ENCODE measurements around the gene CLDN11.

Gene CLDN11

DNA sequence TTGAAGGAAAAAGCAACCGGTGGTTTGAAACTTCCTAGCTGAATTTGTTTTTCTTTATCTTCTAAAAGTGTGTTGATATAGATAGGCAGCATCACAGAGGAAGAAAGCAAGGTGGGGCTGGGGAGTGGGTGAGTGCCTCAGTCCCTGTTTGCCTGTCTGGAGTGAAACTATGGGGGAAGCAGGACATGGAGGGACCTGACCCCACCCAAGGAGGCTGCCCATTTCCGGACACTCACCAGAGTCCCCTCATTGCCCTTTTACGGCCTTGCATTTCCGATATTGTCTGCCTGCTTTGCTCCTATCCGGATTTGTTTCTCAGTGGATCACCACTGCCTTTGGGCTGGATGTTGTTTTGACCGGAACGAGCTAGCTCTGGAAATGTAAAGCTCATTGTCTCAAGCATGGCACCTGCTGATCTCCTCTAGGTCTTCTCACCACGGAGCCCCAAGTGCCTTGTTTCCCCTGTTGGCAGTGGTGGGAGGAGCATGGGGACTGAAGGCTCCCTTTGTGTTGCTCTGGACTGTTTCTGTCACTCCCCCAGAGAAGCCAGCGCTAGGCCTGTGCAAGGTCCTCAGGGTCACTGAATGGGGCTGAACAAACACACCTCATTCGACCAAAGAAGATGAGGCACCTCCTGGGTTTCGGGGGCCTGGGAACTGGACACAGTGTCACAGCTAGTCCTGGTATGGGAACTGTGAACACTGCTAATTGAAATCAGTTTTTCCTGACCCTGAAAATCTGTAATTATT lies 7.0 kb downstream of the CLDN11 start:
- in situ Hi-C loops (cut with HindIII; ENCODE audit: low sequenced_read_pairs): loop anchor here (5.0 kb wide), 2 partner anchors 287 to 387 kb away; no protein-coding TSS in a partner anchor

DNA sequence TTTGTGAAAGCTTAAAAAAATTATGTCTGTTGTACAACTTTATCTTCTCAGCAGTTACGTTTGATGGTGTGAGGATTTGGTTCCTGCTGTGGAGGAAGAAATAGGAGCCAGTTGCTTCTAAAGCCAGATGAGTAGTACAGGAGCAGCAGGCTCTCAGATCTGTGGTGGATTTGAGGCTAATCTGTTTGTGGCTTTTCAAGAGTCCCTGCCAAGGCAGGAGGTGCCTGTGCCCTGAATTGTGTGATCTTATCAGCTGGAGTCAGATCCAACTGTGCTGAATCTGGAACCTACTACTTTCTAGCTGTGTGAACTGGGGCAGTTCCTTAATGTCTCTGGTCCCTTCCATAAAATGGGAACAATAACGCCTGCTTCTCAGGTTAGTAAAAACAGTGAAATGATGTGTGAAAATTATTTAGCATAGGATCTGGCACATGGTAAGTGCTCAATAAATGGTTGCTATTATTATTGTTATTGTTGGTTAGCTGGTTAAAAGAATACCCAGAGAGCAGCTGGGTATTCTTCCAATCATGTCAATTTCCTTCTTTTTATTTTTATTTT lies 7.7 kb downstream of the CLDN11 start:
- in situ Hi-C loops (cut with HindIII; ENCODE audit: low sequenced_read_pairs): loop anchor here (5.0 kb wide), 2 partner anchors 286 to 386 kb away; no protein-coding TSS in a partner anchor

DNA sequence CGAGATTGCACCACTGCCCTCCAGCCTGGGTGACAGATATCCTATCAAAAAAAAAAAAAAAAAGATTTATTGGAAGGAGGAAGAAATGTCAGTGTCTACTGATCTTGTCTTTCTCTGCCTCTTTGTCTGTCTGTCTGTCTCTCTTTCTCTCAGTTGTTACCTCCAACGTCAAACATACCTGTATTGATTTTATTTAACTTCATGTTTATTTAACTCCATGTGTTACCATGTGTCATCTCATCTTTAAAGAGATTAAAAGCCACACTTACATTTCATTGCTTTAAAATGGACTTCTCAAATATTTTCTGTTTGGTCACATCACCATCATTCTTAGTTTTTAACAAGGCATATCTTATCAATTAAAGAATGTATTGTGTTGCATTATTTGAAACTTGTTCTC lies 9.4 kb downstream of the CLDN11 start:
- in situ Hi-C loops (cut with HindIII; ENCODE audit: low sequenced_read_pairs): loop anchor here (5.0 kb wide), 2 partner anchors 284 to 384 kb away; no protein-coding TSS in a partner anchor

DNA sequence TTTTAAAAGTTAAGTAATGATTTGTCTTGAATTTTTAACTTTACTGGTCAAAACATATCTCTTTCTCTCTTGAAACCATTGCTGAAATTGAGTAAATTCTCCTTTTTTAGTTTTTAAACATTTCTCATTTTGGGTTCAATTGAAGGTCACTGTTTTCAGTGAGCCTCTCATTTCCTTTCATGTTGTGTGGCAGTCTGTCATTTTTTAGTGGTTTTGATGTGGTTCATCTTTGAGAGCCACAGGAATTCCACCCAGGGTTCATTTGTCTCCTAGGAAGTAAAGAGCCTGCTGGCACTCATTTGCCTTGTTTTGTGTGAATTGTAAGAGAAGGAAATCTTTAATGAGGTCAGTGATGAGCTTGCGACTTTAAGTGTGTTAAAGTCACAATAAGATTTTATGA lies 10.4 kb downstream of the CLDN11 start:
- in situ Hi-C loops (cut with HindIII; ENCODE audit: low sequenced_read_pairs): loop anchor here (5.0 kb wide), 2 partner anchors 283 to 383 kb away; no protein-coding TSS in a partner anchor

DNA sequence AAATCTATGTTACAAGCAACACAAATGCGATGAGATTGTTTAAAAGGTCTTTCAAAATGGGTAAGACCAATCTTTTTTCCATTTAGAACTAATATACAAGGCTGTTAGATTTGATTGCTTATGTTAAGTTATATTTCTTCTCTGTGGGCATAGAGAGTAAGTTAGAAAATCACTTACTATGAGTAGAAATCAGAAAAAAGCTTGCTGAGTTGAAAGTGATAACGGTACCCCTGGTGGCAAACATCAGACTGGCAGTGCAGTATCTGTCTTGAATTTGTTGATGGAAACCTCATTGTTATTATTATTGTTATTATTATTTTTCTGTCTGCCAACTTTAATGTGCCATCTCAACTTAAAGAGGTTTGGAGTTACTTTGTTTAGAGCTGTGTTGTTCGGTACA lies 12.4 kb downstream of the CLDN11 start:
- in situ Hi-C loops (cut with HindIII; ENCODE audit: low sequenced_read_pairs): no loop called here

DNA sequence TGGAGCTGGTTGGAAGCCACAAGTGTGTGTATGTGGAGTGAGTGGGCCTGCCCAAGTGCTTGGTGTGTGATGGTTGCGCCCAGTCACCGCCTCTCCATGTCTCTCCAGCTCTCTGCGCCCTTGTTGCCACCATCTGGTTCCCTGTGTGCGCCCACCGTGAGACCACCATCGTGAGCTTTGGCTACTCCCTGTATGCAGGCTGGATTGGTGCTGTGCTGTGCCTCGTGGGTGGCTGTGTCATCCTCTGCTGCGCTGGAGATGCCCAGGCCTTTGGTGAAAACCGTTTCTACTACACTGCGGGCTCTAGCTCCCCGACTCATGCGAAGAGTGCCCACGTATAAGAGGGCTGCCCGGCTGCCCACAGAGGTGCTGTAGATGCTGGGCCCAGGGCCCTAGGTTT lies 13.7 kb downstream of the CLDN11 start:
- in situ Hi-C loops (cut with HindIII; ENCODE audit: low sequenced_read_pairs): no loop called here

DNA sequence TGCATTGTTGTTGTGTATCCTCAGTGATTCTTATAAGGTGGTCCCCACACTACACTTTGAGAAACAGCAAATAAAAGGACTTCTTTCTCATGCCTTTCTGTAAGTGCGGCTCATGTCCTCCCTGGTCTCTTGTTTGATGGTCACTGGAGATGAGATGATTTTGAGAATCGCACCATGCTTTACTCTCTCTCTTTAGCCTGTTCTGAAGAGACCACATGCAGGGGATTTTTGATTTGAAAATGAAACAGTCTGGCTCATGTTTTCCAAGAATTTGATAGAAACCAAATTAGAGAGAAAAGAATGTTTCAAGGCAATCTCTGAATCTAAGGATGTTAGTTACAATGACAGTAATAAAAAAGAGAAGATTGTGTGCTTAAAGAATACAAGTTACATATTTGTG lies 18.0 kb downstream of the CLDN11 start:
- in situ Hi-C loops (cut with HindIII; ENCODE audit: low sequenced_read_pairs): no loop called here

DNA sequence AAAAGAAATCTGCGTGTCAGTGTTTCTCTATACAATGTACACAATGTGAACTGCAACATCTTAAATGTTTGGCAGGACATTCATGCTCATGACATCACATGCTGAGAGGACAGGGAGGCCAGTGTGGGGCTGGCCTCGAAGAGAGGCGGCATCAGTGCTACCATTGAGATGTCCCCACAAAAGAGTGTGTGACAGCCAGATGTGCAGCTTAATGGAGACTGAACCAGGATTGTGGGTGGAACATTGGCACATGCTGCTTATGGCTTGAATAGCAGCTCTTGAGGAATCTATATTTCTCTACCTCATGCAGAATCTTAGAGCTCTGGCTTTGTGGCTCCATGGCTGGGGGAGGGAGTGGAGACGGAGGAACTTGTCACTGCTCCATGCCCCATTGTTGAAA lies 18.5 kb downstream of the CLDN11 start:
- in situ Hi-C loops (cut with HindIII; ENCODE audit: low sequenced_read_pairs): no loop called here

DNA sequence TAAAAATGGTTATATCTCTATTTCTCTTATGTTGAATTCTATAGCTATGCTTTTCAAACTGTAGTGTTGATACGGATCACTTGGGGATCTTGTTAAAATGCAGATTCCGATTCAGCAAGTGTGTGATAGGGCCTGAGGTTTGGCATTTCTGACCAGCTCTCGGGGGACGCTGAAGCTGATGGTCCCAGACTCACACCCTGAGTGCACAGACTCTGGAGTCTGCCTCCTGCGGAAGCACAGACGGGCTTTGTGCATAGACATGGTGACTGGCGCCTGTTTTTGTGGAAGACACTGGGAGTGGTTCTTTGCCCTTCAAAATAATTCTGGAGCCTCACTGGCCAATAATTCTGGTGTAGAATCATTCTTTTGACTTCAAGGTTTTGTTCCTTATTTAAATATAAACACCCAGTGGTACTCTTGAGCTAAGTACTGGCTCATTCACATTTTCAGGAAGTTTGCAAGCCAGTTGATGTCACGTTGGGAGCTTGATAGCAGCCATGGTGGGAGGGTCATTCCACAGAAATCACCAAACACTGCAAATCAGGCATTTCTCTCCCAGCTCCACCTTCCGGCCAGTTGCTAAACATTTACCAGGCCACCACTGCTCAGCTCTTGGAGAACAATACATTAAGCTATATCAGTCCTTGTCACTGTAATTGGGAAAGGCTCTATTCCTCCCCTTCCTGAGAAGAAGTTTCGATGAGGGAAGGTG lies 19.2 kb downstream of the CLDN11 start:
- in situ Hi-C loops (cut with HindIII; ENCODE audit: low sequenced_read_pairs): no loop called here

DNA sequence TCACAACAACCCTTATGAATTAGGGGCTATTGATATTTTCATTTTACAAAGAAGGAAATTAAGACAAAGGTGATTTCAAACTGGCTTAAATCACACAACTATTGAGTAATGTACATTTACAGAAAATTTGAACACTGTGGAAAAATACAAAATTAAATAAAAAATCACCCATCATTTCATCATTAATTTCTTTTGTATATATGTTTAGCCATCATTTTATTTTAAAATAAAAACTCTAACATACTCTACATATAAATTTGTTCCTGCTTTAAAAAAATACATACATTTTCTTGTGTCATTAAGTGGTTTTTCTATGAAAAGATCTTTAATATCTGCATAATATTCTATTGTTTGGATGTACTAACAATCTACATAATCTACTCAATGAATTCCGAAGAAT lies 20.2 kb downstream of the CLDN11 start:
- in situ Hi-C loops (cut with HindIII; ENCODE audit: low sequenced_read_pairs): no loop called here

DNA sequence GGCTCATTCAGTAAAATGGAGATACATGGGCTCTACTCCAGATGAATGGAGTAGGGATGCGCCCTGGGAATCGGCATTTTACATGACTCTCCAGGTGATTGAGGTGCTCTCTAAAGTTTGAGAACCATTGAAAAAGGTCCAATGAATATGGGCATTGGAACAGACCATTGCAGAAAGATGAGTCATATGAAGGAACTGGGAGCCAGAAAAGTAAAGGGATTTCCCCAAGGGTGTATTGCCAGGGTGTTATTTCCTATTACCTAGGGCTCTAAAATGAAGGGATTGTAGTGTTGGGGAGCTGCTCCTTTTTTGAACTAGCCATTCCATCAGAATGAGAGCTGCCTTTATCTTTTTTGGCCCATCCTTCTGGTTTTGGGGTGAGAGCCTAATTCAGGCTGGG lies 21.7 kb downstream of the CLDN11 start:
- in situ Hi-C loops (cut with HindIII; ENCODE audit: low sequenced_read_pairs): no loop called here

DNA sequence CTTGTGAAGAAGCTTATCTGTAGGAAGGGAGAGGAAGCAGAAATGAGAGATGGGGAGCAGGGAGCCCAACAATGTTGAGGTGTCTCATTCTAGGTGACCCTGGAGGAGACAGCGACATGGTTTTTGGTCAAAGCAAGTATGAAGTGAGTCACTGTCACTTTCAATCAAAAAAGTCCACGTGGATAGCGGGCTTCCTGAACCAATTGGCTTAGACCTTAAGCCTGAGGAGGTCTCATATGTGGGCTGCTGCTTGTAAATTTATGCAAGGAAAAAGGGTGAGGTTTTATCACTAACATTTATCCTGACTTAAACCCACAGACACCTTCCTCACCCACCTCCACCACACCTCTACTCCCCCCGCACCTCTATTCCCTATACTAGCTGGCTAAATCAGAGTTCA lies 22.7 kb downstream of the CLDN11 start:
- in situ Hi-C loops (cut with HindIII; ENCODE audit: low sequenced_read_pairs): no loop called here

DNA sequence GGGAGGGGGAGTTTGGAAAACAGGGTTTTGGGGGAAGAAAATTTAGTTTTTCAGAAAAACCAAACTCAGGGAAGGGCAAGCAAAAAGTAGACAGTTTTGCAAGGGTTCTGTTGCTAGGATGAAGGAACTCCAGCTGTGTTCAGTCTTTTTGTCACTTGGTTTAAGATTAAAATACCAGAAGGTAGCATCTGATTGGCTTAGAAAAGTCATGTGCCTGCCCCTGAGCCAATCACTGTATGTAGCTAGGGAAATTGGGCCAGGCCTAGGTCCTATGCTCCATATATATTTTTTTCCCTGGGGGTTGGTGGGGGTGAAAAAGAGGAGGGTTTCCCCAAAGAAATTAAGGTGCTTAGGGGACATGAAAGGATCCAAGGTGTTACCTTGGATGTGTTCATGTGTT lies 24.3 kb downstream of the CLDN11 start:
- in situ Hi-C loops (cut with HindIII; ENCODE audit: low sequenced_read_pairs): no loop called here

DNA sequence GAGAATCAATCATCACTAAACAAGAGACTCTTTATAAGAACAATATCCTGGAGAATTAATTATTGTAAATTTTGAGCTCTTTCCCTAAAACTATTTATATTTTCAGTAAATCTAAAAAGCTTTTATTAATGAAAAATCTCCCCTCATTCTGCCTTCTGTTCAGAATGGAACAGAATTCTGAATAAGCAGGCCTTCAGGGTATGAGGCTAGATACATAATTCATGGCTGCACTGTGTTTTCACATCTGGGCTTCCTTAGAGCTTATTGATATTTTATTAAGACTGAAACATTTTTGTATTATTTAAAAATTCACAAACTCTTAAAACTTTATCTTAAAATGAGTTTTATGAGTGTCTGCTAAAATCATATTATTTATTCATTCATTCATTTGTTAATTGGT lies 24.8 kb downstream of the CLDN11 start:
- in situ Hi-C loops (cut with HindIII; ENCODE audit: low sequenced_read_pairs): no loop called here

DNA sequence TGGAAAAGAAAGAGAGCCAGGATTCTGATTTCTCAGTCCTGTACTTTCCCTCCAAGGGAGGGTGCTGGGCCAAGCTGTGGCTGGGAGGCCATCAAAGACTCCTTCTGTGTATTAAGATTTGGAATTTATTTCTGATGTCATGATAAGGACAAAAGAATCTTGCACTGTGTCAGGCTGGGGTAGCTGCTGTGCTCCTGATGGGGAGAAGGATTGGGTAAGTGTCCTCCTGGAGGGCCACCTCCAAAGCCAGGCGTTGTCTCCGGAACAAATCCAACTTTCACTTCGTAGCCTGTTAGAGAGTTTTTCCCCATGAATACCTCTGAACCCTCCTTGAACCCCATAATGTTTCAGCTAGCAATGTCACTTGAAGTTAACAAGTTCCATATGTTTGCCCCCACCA lies 29.9 kb downstream of the CLDN11 start:
- in situ Hi-C loops (cut with HindIII; ENCODE audit: low sequenced_read_pairs): loop anchor here (5.0 kb wide), 1 partner anchor 61 kb away; no protein-coding TSS in a partner anchor

DNA sequence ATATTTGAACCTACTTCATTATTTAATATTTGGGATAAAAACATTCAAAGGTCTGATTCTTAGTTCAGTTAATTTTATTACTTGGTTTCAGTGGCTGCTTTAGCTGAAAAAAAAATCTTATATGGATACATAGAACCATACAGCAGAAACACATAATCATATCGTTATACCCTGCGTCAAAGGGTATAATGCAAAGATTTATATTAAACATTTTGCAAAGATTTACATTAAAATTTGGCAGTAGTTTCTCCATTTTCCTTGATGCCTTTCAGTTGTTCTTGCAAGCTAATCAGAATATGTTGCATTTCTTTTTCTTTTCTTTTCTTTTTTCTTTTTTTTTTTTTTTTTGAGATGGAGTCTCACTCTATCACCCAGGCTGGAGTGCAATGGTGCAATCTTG lies 31.4 kb downstream of the CLDN11 start:
- in situ Hi-C loops (cut with HindIII; ENCODE audit: low sequenced_read_pairs): no loop called here

DNA sequence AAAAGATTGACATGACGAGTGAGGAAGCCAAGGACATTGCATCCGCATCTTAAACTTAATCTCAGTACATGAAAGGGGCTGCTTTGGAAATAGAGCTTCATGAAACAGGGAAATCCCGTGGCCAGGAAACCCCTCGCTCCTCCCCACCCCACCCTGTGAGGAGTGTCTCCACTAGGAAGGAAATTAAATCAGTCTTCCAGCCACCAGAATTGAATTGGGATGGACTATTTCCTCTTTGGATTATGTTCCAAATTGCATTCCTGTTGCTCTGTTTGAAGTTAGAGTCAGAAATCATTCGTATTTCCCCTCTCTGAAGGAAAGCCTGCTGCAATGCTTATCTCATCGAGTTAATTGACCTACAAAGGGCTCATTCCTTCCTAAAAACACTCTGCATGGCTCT lies 35.8 kb downstream of the CLDN11 start:
- in situ Hi-C loops (cut with HindIII; ENCODE audit: low sequenced_read_pairs): no loop called here

DNA sequence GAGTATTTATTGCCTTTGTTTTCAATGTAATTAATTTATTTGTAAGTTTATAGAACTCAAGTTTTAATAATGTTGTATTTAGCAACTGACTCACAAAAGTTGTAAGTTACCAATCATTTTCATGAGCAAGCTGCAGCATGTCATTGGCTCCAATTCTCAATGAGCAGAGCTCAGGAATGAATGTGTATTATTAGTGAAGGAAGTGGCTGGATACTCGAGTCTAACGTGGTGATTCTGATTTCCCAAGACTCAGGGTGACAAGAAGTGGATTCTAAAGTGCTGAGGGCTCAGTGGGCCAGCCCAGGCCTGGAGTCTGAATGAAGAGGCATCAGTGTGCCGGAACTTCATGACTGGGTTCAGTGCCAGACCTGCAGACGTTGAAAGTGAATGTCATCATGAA lies 39.6 kb downstream of the CLDN11 start:
- in situ Hi-C loops (cut with HindIII; ENCODE audit: low sequenced_read_pairs): no loop called here

DNA sequence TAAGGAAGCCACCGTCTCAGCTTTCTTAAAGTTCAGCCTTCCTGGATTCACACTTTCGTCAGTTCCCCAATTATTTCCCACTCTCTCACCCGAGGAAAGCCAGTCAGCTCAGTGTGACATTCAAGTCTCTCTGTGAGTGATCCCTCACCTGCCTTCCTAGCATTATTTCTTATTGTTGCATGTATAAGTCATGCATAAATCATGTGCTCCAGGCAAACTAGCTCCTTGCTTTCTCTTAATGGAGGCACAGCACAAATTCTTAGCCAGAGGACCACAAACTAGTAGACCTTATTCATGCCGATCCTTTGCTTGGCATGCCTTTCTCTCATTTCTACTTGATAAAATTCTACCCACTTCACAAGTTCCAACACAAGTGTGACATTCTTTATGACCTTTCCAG lies 44.3 kb downstream of the CLDN11 start:
- in situ Hi-C loops (cut with HindIII; ENCODE audit: low sequenced_read_pairs): no loop called here

DNA sequence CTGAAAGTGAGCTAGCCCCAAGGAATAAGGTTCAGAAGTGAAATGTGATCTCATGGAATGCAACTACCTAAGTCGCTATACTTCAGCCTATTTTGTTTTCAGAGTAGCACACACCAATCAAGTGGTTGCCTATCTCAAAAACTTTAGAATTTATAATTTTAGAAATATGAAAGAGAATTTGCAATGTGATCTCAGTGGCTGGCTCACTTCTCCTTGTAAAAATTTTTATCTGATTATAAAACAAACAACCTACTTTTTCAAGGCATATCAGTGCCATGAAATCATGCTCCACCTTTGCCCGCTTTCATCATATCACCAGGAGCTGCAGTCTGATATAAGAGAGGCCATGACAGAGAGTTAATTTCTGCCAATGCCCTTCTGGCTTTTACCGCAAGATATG lies 47.3 kb downstream of the CLDN11 start:
- in situ Hi-C loops (cut with HindIII; ENCODE audit: low sequenced_read_pairs): no loop called here

DNA sequence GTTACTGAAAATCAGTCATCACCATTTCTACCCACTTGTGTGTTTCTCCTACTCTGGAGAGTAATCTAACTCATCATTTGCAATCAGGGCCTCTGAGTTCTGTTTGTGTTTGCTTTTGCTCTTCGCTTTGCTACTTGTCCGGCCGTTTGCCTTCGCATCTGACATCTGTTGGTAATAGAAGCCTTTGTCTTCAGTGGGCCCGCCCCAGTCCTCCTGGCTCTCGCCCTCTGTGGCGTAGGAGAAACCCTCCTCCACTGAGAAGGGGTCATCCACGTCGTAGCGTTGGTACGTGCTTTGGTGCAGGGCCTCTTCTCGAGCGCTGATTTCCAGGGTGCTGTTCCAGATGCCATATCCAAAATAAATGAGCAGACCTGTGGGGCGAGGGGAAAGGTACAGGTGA lies 48.3 kb downstream of the CLDN11 start:
- in situ Hi-C loops (cut with HindIII; ENCODE audit: low sequenced_read_pairs): no loop called here

DNA sequence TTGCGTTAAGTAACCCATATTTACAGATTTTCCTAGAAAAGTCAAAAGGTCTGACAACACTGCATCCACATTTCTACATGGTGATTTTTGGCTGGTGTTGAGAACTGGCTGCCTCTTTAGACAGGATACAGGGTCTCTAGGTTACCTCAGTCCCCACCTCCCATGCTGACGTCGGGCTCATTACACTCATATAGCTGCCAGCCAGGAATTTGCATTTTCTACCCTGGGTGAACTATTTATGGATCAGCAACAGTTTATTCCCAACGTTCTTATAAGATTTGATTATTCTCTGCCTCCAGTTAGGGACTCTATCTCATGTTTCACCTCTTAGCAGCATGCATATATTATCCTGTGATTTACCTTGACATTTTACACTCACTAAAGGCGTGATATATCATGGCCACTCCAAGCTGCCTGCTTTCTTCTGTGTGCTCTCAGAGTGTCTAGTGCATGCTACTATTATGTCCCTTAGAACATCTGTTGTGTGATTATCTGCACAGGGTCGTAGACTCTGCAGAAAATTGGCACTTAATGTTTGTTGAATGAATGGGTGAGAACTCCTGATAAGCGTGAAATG lies 49.0 kb downstream of the CLDN11 start:
- in situ Hi-C loops (cut with HindIII; ENCODE audit: low sequenced_read_pairs): no loop called here

Measured in endothelial cell of hepatic sinusoid (primary cell).